OCI-M2 (cell line): Measurements from ENCODE around the gene NOP53.
"Not testable (repeated sequence)": the region's sequence is repeated elsewhere in the genome, so short reads cannot be mapped to it uniquely, and the experiment has no call there.

Experiments
- DNase-seq: peaks from one replicate; lab custom pipeline; 2025; ENCODE audit not compliant: unreplicated experiment; lab: John Stamatoyannopoulos, UW

NOP53 gene

GRCh38 chr19:47769534-47769933, 24.2 kb downstream of the NOP53 start:
- no peak for DNase-seq

GRCh38 chr19:47771291-47771690, 25.9 kb downstream of the NOP53 start:
- DNase-seq: not testable (repeated sequence)

- no peak for DNase-seq
These were observed 31.2 kb downstream of the NOP53 start for GRCh38 chr19:47776568-47776967.

GRCh38 chr19:47777245-47778048, 32.1 kb downstream of the NOP53 start:
- not testable (repeated sequence) for DNase-seq

- peak; percentile 37 for DNase-seq
These were observed 33.0 kb downstream of the NOP53 start, which contains the start of gene SELENOW for GRCh38 chr19:47778049-47778953. TSS of gene SELENOW (plus strand) at chr19:47778703. CDS start at chr19:47778786, 83 bp downstream.

GRCh38 chr19:47778954-47779351, 33.6 kb downstream of the NOP53 start:
- DNase-seq: no peak

GRCh38 chr19:47779524-47780214, 34.3 kb downstream of the NOP53 start:
- DNase-seq: no peak

GRCh38 chr19:47780215-47780551, 34.8 kb downstream of the NOP53 start:
- DNase-seq: no peak

GRCh38 chr19:47781590-47782262, 36.4 kb downstream of the NOP53 start:
- DNase-seq: no peak

- no peak for DNase-seq
These were observed 41.2 kb downstream of the NOP53 start for GRCh38 chr19:47786566-47786965.

GRCh38 chr19:47787307-47787706, 42.0 kb downstream of the NOP53 start:
- DNase-seq: not testable (repeated sequence)

GRCh38 chr19:47789811-47790210, 44.5 kb downstream of the NOP53 start:
- not testable (repeated sequence) for DNase-seq

GRCh38 chr19:47790398-47790814, 45.1 kb downstream of the NOP53 start:
- peak; percentile 44 for DNase-seq

- DNase-seq: no peak
These were observed 47.3 kb downstream of the NOP53 start for GRCh38 chr19:47792616-47793015.

GRCh38 chr19:47794526-47794925, 49.2 kb downstream of the NOP53 start:
- no peak for DNase-seq

GRCh38 chr19:47796785-47797184, 51.4 kb downstream of the NOP53 start:
- no peak for DNase-seq

- no peak for DNase-seq
These were observed 52.9 kb downstream of the NOP53 start for GRCh38 chr19:47797996-47798903.

- no peak for DNase-seq
These were observed 53.5 kb downstream of the NOP53 start for GRCh38 chr19:47798904-47799266.

- no peak for DNase-seq
These were observed 55.9 kb downstream of the NOP53 start for GRCh38 chr19:47801270-47801669.

GRCh38 chr19:47802521-47803043, 57.2 kb downstream of the NOP53 start:
- DNase-seq: no peak
